ENCODE results near the gene PLA2G6.
"Not testable (repeated sequence)": the region's sequence is repeated elsewhere in the genome, so short reads cannot be mapped to it uniquely, and the experiment has no call there.

Gene PLA2G6

DNA sequence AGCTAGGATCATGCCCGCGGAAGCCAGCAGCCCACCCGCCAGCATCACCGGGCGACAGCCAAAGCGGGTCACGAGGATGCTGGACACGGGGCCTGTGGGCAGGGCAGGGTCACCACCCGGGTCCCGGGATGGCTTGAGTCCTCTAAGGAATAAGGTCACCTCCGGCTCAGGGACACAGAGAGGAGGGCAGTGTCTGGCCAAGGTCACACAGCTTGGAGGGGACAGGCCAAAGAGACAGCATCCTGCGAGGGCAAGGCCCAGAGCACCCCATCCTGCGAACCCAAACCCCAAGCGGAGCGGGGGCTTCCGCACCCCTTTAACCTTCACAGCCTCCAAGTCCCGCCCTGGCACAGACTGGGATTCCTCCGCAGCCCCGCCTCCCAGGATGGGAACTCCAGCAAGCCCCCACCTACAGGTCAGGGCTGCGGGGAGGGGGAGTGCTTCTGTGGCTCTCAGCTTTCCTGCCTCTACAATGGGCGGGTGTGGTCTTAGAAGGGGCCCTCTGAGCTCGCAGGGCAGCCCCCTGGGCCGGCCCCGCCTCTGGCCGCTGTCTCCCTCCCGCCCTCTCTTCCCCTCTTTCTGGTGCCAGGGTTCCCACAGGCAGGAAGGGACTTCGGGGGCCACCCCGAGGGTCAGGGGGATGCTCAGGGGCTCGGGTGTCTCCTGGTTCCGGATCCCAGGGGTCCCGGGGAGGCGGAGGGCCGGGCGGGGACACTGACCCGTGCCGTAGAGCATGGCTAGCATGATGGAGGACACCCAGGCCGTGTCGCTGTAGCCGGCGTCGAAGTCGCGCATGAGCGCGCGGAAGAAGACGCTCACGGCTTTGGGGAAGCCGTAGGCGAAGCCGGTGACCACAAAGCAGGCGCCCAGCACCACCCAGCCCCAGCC is 99.4 kb downstream of the PLA2G6 start:
- TF ChIP-seq, protein P1, sequence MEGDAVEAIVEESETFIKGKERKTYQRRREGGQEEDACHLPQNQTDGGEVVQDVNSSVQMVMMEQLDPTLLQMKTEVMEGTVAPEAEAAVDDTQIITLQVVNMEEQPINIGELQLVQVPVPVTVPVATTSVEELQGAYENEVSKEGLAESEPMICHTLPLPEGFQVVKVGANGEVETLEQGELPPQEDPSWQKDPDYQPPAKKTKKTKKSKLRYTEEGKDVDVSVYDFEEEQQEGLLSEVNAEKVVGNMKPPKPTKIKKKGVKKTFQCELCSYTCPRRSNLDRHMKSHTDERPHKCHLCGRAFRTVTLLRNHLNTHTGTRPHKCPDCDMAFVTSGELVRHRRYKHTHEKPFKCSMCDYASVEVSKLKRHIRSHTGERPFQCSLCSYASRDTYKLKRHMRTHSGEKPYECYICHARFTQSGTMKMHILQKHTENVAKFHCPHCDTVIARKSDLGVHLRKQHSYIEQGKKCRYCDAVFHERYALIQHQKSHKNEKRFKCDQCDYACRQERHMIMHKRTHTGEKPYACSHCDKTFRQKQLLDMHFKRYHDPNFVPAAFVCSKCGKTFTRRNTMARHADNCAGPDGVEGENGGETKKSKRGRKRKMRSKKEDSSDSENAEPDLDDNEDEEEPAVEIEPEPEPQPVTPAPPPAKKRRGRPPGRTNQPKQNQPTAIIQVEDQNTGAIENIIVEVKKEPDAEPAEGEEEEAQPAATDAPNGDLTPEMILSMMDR (IDR thresholded peaks at IDR 0.05; ENCODE audit: low read depth, low read length), result no peak
- no peak for DNase-seq (ENCODE audit: extremely low read depth, low read depth)

- no peak for DNase-seq (ENCODE audit: extremely low read depth, low read depth)
Observed at GRCh38 chr22:38081636-38081940, 100.0 kb downstream of the PLA2G6 start.

GRCh38 chr22:38080850-38081635 is 100.6 kb downstream of the PLA2G6 start:
- DNase-seq (ENCODE audit: extremely low read depth, low read depth), result no peak
- TF ChIP-seq, protein P1 (IDR thresholded peaks at IDR 0.05; ENCODE audit: low read depth, low read length), result no peak

More at GRCh38 chr22:38081636-38081940, 100.0 kb downstream of the PLA2G6 start:
- TF ChIP-seq, protein P1 (IDR thresholded peaks at IDR 0.05; ENCODE audit: low read depth, low read length), result no peak

GRCh38 chr22:38080474-38080849 is 101.2 kb downstream of the PLA2G6 start:
- TF ChIP-seq, protein P1 (IDR thresholded peaks at IDR 0.05; ENCODE audit: low read depth, low read length), result no peak
- DNase-seq (ENCODE audit: extremely low read depth, low read depth), result no peak

- TF ChIP-seq, protein P1 (IDR thresholded peaks at IDR 0.05; ENCODE audit: low read depth, low read length), result no peak
- no peak for DNase-seq (ENCODE audit: extremely low read depth, low read depth)
Observed at GRCh38 chr22:38079804-38080203, 101.8 kb downstream of the PLA2G6 start.

DNA sequence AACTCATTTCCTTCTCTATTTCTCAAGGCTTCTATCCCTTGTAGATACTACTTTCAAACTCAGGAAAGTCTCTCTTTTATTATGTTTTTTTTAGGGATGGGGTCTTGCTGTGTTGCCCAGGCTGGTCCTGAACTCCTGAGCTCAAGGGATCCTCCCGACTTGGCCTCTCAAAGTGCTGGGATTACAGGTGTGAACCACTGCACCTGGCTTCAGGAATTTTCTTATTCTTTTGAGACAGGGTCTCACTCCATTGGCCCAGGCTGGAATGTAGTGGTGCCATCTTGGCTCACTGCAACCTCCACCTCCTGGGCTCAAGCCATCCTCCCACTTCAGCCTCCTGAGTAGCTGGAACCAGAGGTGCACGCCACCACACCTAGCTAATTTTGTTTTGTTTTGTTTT is 102.4 kb downstream of the PLA2G6 start:
- DNase-seq (ENCODE audit: extremely low read depth, low read depth), result not testable (repeated sequence)

DNA sequence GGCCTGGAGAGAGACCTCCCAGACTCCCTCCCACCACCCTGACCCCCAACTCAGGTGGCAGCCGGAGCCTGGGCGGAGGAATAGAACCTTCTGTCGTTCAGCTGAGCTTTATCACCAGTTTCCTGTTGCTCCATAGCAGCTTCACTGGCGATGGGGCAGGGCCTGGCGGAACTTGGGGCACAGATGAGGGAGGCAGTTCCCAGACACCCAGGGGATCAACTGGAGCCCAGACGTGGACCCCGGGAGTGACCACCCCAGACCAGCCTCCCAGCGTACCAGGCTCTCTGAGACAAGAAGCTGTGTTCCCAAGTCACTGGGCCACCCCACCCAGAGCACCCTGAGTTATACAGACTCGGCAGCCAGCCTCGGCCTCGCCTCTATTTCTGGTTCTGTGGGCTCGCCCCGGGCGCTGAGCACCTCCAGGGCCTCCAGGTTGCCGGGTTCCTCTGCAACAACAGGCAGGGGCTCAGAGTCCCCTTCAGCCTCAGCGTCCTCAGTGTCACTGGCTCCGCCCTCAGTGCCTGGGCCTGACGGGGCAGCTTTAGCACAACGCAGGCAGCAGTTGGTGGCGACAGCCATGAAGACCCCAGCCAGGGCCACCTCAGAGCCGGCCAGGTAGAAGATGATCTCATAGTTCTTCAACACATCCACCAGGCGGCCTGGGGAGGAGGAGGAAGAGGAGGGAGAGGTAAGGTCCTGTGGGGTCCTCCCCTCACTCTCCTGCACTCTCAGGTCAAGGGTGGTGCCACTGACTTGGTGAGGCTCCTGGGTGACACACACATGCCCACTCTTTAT is 103.4 kb downstream of the PLA2G6 start:
- no peak for DNase-seq (ENCODE audit: extremely low read depth, low read depth)
- TF ChIP-seq, protein P1 (IDR thresholded peaks at IDR 0.05; ENCODE audit: low read depth, low read length), result no peak

Data from AG09319 (cell line).